ENCODE results near the gene TUBA1C.

DNA sequence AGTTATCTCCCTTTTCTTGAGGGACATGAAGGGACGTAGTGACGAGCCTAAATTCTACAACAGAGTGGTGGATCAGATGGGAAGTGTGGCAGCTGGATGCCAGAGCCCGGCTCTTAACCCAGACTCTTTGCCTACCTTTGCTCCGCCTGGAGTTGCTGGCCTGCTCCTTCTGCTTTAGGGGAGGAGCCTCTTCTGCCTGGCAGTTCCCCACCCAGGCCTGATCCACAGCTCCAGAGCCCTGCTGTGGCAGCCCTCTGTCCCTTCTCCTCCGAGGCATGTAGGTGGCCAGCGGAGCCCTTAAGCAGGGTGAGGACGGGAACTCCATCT is 27.8 kb downstream of the TUBA1C start:
- TF ChIP-seq MXD4 (CRISPR knock-in tag; IDR thresholded peaks at IDR 0.05; ENCODE audit: borderline replicate concordance), result no peak
- TF ChIP-seq, protein P1, sequence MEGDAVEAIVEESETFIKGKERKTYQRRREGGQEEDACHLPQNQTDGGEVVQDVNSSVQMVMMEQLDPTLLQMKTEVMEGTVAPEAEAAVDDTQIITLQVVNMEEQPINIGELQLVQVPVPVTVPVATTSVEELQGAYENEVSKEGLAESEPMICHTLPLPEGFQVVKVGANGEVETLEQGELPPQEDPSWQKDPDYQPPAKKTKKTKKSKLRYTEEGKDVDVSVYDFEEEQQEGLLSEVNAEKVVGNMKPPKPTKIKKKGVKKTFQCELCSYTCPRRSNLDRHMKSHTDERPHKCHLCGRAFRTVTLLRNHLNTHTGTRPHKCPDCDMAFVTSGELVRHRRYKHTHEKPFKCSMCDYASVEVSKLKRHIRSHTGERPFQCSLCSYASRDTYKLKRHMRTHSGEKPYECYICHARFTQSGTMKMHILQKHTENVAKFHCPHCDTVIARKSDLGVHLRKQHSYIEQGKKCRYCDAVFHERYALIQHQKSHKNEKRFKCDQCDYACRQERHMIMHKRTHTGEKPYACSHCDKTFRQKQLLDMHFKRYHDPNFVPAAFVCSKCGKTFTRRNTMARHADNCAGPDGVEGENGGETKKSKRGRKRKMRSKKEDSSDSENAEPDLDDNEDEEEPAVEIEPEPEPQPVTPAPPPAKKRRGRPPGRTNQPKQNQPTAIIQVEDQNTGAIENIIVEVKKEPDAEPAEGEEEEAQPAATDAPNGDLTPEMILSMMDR (IDR thresholded peaks at IDR 0.05), result no peak
- TF ChIP-seq, protein P2, sequence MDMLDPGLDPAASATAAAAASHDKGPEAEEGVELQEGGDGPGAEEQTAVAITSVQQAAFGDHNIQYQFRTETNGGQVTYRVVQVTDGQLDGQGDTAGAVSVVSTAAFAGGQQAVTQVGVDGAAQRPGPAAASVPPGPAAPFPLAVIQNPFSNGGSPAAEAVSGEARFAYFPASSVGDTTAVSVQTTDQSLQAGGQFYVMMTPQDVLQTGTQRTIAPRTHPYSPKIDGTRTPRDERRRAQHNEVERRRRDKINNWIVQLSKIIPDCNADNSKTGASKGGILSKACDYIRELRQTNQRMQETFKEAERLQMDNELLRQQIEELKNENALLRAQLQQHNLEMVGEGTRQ (CRISPR knock-in tag; IDR thresholded peaks at IDR 0.05), result no peak

All from WTC11 (cell line).